SK-N-SH (cell line): ENCODE measurements around the gene TP53BP2. TPM values are rescaled to one million over a fixed set of nuclear protein-coding genes. Genes with fewer than 3 reads are reported as not detected.

Experiments used
- CTCF ChIA-PET: fragments of 300-600, 350-600 bp; formaldehyde crosslinking; extraction: SDS; loops from one replicate; lab custom pipeline; 2021; lab: Yijun Ruan, JAX
- POLR2A ChIA-PET: fragments of 350-600 bp; sonication (Branson Sonifier 250); formaldehyde crosslinking; extraction: SDS; loops from one replicate; lab custom pipeline; 2020; ENCODE audit warnings: antibody characterized with exemption, inconsistent platforms; lab: Yijun Ruan, JAX
- DNase-seq: peaks from one replicate; pipeline ENCODE4 v3.0.0; 2012
- H2AFZ ChIP-seq: fragments of 200-600 bp; sonication (generic); 2 replicates; pipeline ENCODE4 v1.8.1; 2016; ENCODE audit warnings: antibody characterized with exemption, mild to moderate bottlenecking, low read depth
- H3F3A ChIP-seq: fragments of 200-600 bp; sonication (generic); replicated peaks from 2 replicates; pipeline ENCODE3; 2016; ENCODE audit warnings: antibody characterized with exemption, mild to moderate bottlenecking; ENCODE audit not compliant: insufficient read depth
- H3K27ac ChIP-seq, 2 experiments: fragments of 200-500 bp in 1 of 2; fragments of 200-600 bp in 1 of 2; sonication (Bioruptor generic) in 1 of 2; sonication (generic), shearing (Covaris generic) in 1 of 2; 2 replicates each; pipeline versions ENCODE4 v1.5.1 to v1.6.1; 2014 to 2016; ENCODE audit warnings: low read depth in 2 of 2, inconsistent platforms in 1 of 2, low read length in 1 of 2, mild to moderate bottlenecking in 1 of 2, mixed read lengths in 1 of 2
- H3K27me3 ChIP-seq: fragments of 200-600 bp; sonication (generic), shearing (Covaris generic); 2 replicates; pipeline ENCODE4 v1.6.1; 2016; ENCODE audit warnings: mixed run types; ENCODE audit not compliant: insufficient read depth
- H3K36me3 ChIP-seq, 2 experiments: fragments of 200-500 bp in 1 of 2; fragments of 200-600 bp in 1 of 2; sonication (Bioruptor generic) in 1 of 2; sonication (generic) in 1 of 2; replicated peaks in 1 of 2; 2 replicates each; pipeline versions ENCODE3 to v1.5.1; 2014 to 2016; ENCODE audit warnings: low read length in 1 of 2, mild to moderate bottlenecking in 1 of 2; ENCODE audit not compliant: insufficient read depth in 2 of 2, control insufficient read depth in 1 of 2
- H3K4me1 ChIP-seq, 2 experiments: fragments of 200-500 bp in 1 of 2; fragments of 200-600 bp in 1 of 2; sonication (Bioruptor generic) in 1 of 2; sonication (generic), shearing (Covaris generic) in 1 of 2; 2 replicates each; pipeline versions ENCODE4 v1.5.1 to v1.6.1; 2014 to 2016; ENCODE audit warnings: low read depth in 1 of 2, low read length in 1 of 2, mixed run types in 1 of 2; ENCODE audit not compliant: insufficient read depth in 2 of 2, control insufficient read depth in 1 of 2
- H3K4me2 ChIP-seq: fragments of 200-600 bp; sonication (generic), shearing (Covaris generic); 2 replicates; pipeline ENCODE4 v1.6.1; 2017; ENCODE audit warnings: mixed run types
- H3K4me3 ChIP-seq, 2 experiments: fragments of 200-500 bp in 1 of 2; fragments of 200-600 bp in 1 of 2; sonication (Bioruptor generic) in 1 of 2; sonication (generic), shearing (Covaris generic) in 1 of 2; 2 replicates each; pipeline versions ENCODE4 v1.5.1 to v1.8.1; 2014 to 2016; ENCODE audit warnings: low read depth in 2 of 2, inconsistent platforms in 1 of 2, low read length in 1 of 2, mild to moderate bottlenecking in 1 of 2, mixed read lengths in 1 of 2, moderate library complexity in 1 of 2
- H3K79me2 ChIP-seq: fragments of 200-600 bp; sonication (generic); 2 replicates; pipeline ENCODE4 v1.8.1; 2017; ENCODE audit warnings: mild to moderate bottlenecking; ENCODE audit not compliant: insufficient read depth
- H3K9ac ChIP-seq: fragments of 200-600 bp; sonication (generic); 2 replicates; pipeline ENCODE4 v1.6.1; 2017; ENCODE audit warnings: mixed run types
- H3K9me2 ChIP-seq: fragments of 200-600 bp; sonication (generic); 2 replicates; pipeline ENCODE4 v1.6.1; 2017; ENCODE audit warnings: mixed run types
- H3K9me3 ChIP-seq: fragments of 200-600 bp; sonication (generic); 2 replicates; pipeline ENCODE4 v1.6.1; 2017; ENCODE audit warnings: mixed run types, mild to moderate bottlenecking, moderate library complexity
- H4K20me1 ChIP-seq: fragments of 200-600 bp; sonication (generic); 2 replicates; pipeline ENCODE4 v1.6.1; 2017; ENCODE audit warnings: mild to moderate bottlenecking, mixed run types; ENCODE audit not compliant: insufficient read depth
- CHD2 ChIP-seq: fragments of 150-350 bp; IDR thresholded peaks from 2 replicates; pipeline ENCODE4 v1.6.1; 2018; ENCODE audit warnings: low read length; ENCODE audit not compliant: partially characterized antibody
- FOXJ3 ChIP-seq: sonication (generic); formaldehyde crosslinking; IDR thresholded peaks from 2 replicates; pipeline ENCODE4 v1.5.1; 2020; ENCODE audit warnings: mild to moderate bottlenecking, missing genetic modification reagents
- FOXM1 ChIP-seq: IDR thresholded peaks from 2 replicates; pipeline ENCODE4 v1.4.0; 2012; ENCODE audit warnings: low read depth, mild to moderate bottlenecking
- GABPA ChIP-seq: IDR thresholded peaks from 2 replicates; pipeline ENCODE4 v1.4.0; 2012; ENCODE audit warnings: low read depth, mild to moderate bottlenecking
- GATA2 ChIP-seq: sonication (generic); formaldehyde crosslinking; IDR thresholded peaks from 2 replicates; pipeline ENCODE4 v1.5.0; 2020; ENCODE audit warnings: mild to moderate bottlenecking, missing genetic modification reagents
- MEF2A ChIP-seq: IDR thresholded peaks from 2 replicates; pipeline ENCODE4 v1.4.0; 2012; ENCODE audit warnings: low read depth, borderline replicate concordance
- NFIC ChIP-seq: IDR thresholded peaks from 2 replicates; pipeline ENCODE4 v1.4.0; 2012; ENCODE audit warnings: borderline replicate concordance
- RAD21 ChIP-seq: IDR thresholded peaks from 2 replicates; pipeline ENCODE4 v1.6.1; 2012; ENCODE audit warnings: mild to moderate bottlenecking, low read length
- RXRA ChIP-seq: IDR thresholded peaks from 2 replicates; pipeline ENCODE4 v1.4.0; 2012; ENCODE audit warnings: low read depth, mild to moderate bottlenecking, borderline replicate concordance
- SIN3A ChIP-seq: IDR thresholded peaks from 2 replicates; pipeline ENCODE4 v1.6.1; 2012; ENCODE audit warnings: low read depth, mild to moderate bottlenecking, low read length, moderate library complexity, borderline replicate concordance
- SMC3 ChIP-seq: IDR thresholded peaks from 2 replicates; pipeline ENCODE4 v1.6.1; 2012; ENCODE audit warnings: low read depth, low read length, improper control_type of control experiment
- TEAD4 ChIP-seq: IDR thresholded peaks from 2 replicates; pipeline ENCODE4 v1.4.0; 2012; ENCODE audit warnings: mild to moderate bottlenecking, borderline replicate concordance; ENCODE audit not compliant: insufficient read depth
- WGBS: methylation state at CpG from one replicate; pipeline ENCODE4 v1.1.6; 2017; ENCODE audit warnings: low lambda C conversion rate; 5-methylcytosine and 5-hydroxymethylcytosine counted together
- polyA plus RNA-seq, 3 experiments: library from polyadenylated mRNA; depleted of rRNA; stranded (reverse); fragments of >200 nt; gene quantifications; 2 replicates each; pipeline ENCODE4 v1.2.3, GENCODE V29; 2012
- TF ChIP-seq, protein P1 (sequence below): fragments of 150-350 bp; IDR thresholded peaks from 2 replicates; pipeline ENCODE4 v1.6.1; 2017; ENCODE audit warnings: antibody characterized with exemption, low read length, low read depth, borderline replicate concordance
- TF ChIP-seq, protein P2 (sequence below): fragments of 150-350 bp; IDR thresholded peaks from 2 replicates; pipeline ENCODE4 v1.6.1; 2016; ENCODE audit warnings: mild to moderate bottlenecking, low read depth, low read length

The TP53BP2 gene
- polyA plus RNA-seq, 1 of the 3 experiments (the other 2 are of a cell fraction), result 11.4 TPM

DNA sequence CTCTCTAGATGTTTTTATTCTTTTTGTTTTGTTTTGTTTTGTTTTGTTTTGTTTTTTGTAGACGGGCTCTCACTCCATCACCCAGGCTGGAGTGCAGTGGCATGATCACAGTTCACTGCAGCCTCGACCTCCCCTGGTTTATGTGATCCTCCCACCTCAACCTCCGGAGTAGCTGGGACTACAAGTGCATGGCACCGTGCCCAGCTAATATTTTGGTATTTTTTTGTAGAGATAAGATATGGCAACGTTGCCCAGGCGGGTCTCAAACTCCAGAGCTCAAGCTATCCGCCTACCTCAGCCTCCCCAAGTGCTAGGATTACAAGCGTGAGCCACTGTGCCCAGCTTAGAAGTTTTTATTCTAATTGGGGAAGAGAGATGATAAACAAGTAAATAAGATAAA lies 13.3 kb upstream of the TP53BP2 start:
- POLR2A ChIA-PET, result no interaction called here
- no peak overlapping the region for H3K4me2 ChIP-seq
- no peaks in the 10 kb centered on the region for H3K9me3 ChIP-seq
- H3K9me2 ChIP-seq, result no peaks in the 10 kb centered on the region
- TF ChIP-seq GATA2 (CRISPR knock-in tag) (no peak), TEAD4 (no peak), SMC3 (no peak), RAD21 (no peak), FOXJ3 (CRISPR knock-in tag) (no peak), CHD2 (no peak), FOXM1 (no peak), RXRA (no peak), NFIC (no peak)
- TF ChIP-seq, protein P1, sequence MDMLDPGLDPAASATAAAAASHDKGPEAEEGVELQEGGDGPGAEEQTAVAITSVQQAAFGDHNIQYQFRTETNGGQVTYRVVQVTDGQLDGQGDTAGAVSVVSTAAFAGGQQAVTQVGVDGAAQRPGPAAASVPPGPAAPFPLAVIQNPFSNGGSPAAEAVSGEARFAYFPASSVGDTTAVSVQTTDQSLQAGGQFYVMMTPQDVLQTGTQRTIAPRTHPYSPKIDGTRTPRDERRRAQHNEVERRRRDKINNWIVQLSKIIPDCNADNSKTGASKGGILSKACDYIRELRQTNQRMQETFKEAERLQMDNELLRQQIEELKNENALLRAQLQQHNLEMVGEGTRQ, result no peak
- TF ChIP-seq, all 33 proteins: peak for 0
- Histone ChIP-seq H2AFZ (no peak overlapping the region), H3K36me3 (no peaks in the 10 kb centered on the region), H3K27me3 (no peaks in the 10 kb centered on the region), H3F3A (no peaks in the 10 kb centered on the region), H3K4me1 (no peaks in the 10 kb centered on the region; a peak in 1 of 4 replicates), H3K9ac (no peak overlapping the region), H3K79me2 (no peaks in the 10 kb centered on the region), H3K4me3 (no peak overlapping the region), H4K20me1 (no peaks in the 10 kb centered on the region), H3K27ac (no peak overlapping the region)
- WGBS, result 49% methylated on average over 8 of the region's 8 CpGs
- CTCF ChIA-PET, result interaction anchor here (1.7 kb wide), 1 partner anchor 12 kb away, joined by 5 read pairs; no protein-coding TSS in a partner anchor
- no peak for DNase-seq

DNA sequence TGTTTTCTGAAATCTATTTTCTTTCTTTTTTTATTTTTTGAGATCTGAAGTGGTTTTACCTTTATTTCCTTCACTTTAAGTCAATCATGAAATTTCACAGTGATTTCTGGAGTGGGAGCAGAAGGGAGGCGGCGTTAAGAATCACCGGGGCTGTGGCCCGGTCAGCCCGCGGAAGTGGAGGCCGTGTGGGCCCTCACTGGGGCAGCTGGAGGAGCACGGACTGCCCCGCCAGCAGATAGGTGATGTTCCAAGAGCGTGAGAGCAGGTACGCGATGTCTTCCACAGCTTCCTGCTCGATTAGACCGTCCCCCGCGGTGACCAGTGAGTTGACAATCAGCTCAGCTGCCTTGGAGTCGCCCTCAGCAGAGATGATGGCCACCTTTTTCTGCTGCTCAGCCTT lies 10.6 kb upstream of the TP53BP2 start:
- CTCF ChIA-PET, result interaction anchor here (0.7 to 2.4 kb wide), 2 partner anchors 10 to 657 kb away, joined by 3 to 6 read pairs; no protein-coding TSS in a partner anchor
- Histone ChIP-seq H3K27ac (no peak overlapping the region), H3K4me3 (no peak overlapping the region), H2AFZ (no peak overlapping the region), H3K9ac (no peak overlapping the region), H3K36me3 (no peaks in the 10 kb centered on the region), H3K79me2 (no peaks in the 10 kb centered on the region), H3K9me2 (no peaks in the 10 kb centered on the region), H3K9me3 (no peaks in the 10 kb centered on the region), H3K27me3 (no peaks in the 10 kb centered on the region), H3K4me1 (no peaks in the 10 kb centered on the region; a peak in 1 of 4 replicates), H3F3A (no peaks in the 10 kb centered on the region), H3K4me2 (no peak overlapping the region), H4K20me1 (no peaks in the 10 kb centered on the region)
- TF ChIP-seq MEF2A (no peak), GATA2 (CRISPR knock-in tag) (no peak), SIN3A (no peak), GABPA (no peak)
- TF ChIP-seq, protein P2, sequence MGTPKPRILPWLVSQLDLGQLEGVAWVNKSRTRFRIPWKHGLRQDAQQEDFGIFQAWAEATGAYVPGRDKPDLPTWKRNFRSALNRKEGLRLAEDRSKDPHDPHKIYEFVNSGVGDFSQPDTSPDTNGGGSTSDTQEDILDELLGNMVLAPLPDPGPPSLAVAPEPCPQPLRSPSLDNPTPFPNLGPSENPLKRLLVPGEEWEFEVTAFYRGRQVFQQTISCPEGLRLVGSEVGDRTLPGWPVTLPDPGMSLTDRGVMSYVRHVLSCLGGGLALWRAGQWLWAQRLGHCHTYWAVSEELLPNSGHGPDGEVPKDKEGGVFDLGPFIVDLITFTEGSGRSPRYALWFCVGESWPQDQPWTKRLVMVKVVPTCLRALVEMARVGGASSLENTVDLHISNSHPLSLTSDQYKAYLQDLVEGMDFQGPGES, result no peak
- POLR2A ChIA-PET, result no interaction called here
- WGBS, result 92% methylated on average over 17 of the region's 17 CpGs
- DNase-seq, result no peak
